HEK293 (cell line): ENCODE data around the gene JAKMIP1.
A peak's percentile ranks its signal among the peaks of the same experiment; 100 is the strongest.

ENCODE experiments used
- EGR2 ChIP-seq: fragments of 450-650 bp; formaldehyde crosslinking; IDR thresholded peaks from 2 replicates; pipeline ENCODE4 v1.5.1; 2016; ENCODE audit warnings: low read depth, missing biosample characterization, missing genetic modification characterization
- GLIS1 ChIP-seq: fragments of 450-650 bp; formaldehyde crosslinking; IDR thresholded peaks from 2 replicates; pipeline ENCODE4 v1.5.1; 2016; ENCODE audit warnings: missing biosample characterization, missing genetic modification characterization
- MZF1 ChIP-seq: fragments of 450-650 bp; formaldehyde crosslinking; IDR thresholded peaks from 2 replicates; pipeline ENCODE4 v1.5.1; 2017; ENCODE audit warnings: missing biosample characterization, missing genetic modification characterization, borderline replicate concordance
- REPIN1 ChIP-seq: fragments of 450-650 bp; formaldehyde crosslinking; IDR thresholded peaks from 2 replicates; pipeline ENCODE4 v1.5.1; 2017; ENCODE audit warnings: missing biosample characterization, missing genetic modification characterization, low read depth
- SALL2 ChIP-seq: fragments of 450-650 bp; formaldehyde crosslinking; IDR thresholded peaks from 2 replicates; pipeline ENCODE4 v1.5.0; 2017; ENCODE audit warnings: missing biosample characterization, mild to moderate bottlenecking, missing genetic modification characterization, borderline replicate concordance
- SETDB1 ChIP-seq: IDR thresholded peaks from one replicate; pipeline ENCODE4 v1.6.1; 2017; ENCODE audit warnings: mild to moderate bottlenecking, low read length, moderate library complexity, mixed read lengths; ENCODE audit not compliant: insufficient read length
- ZBTB17 ChIP-seq: fragments of 450-650 bp; formaldehyde crosslinking; IDR thresholded peaks from 2 replicates; pipeline ENCODE4 v1.5.1; 2016; ENCODE audit warnings: missing biosample characterization, missing genetic modification characterization
- ZFHX2 ChIP-seq: fragments of 450-650 bp; formaldehyde crosslinking; conservative IDR thresholded peaks from 2 replicates; pipeline ENCODE4 v1.5.1; 2016; ENCODE audit warnings: missing biosample characterization, missing genetic modification characterization
- ZIC2 ChIP-seq: fragments of 450-650 bp; formaldehyde crosslinking; IDR thresholded peaks from 2 replicates; pipeline ENCODE4 v1.5.1; 2016; ENCODE audit warnings: missing biosample characterization, missing genetic modification characterization
- ZNF169 ChIP-seq: fragments of 450-650 bp; formaldehyde crosslinking; IDR thresholded peaks from 2 replicates; pipeline ENCODE4 v1.5.1; 2016; ENCODE audit warnings: missing biosample characterization, missing genetic modification characterization
- ZNF24 ChIP-seq: fragments of 450-650 bp; formaldehyde crosslinking; IDR thresholded peaks from 2 replicates; pipeline ENCODE4 v1.5.1; 2016; ENCODE audit warnings: missing biosample characterization, missing genetic modification characterization
- ZNF311 ChIP-seq: fragments of 450-650 bp; formaldehyde crosslinking; IDR thresholded peaks from 2 replicates; pipeline ENCODE4 v1.5.1; 2017; ENCODE audit warnings: missing biosample characterization, missing genetic modification characterization, borderline replicate concordance
- ZNF366 ChIP-seq: fragments of 450-650 bp; formaldehyde crosslinking; conservative IDR thresholded peaks from 2 replicates; pipeline ENCODE4 v1.5.1; 2016; ENCODE audit warnings: missing biosample characterization, missing genetic modification characterization
- ZNF416 ChIP-seq: fragments of 450-650 bp; formaldehyde crosslinking; IDR thresholded peaks from 2 replicates; pipeline ENCODE4 v1.5.1; 2016; ENCODE audit warnings: missing biosample characterization, missing genetic modification characterization
- ZNF510 ChIP-seq: fragments of 450-650 bp; formaldehyde crosslinking; IDR thresholded peaks from 2 replicates; pipeline ENCODE4 v1.5.1; 2018; ENCODE audit warnings: mild to moderate bottlenecking, missing genetic modification characterization, missing biosample characterization; ENCODE audit not compliant: insufficient replicate concordance
- ZNF530 ChIP-seq: fragments of 450-650 bp; formaldehyde crosslinking; IDR thresholded peaks from 2 replicates; pipeline ENCODE4 v1.5.1; 2016; ENCODE audit warnings: low read depth, missing biosample characterization, missing genetic modification characterization
- ZNF558 ChIP-seq: fragments of 450-650 bp; formaldehyde crosslinking; IDR thresholded peaks from 2 replicates; pipeline ENCODE4 v1.5.1; 2016; ENCODE audit warnings: missing biosample characterization, missing genetic modification characterization
- ZNF561 ChIP-seq: fragments of 450-650 bp; IDR thresholded peaks from 2 replicates; pipeline ENCODE4 v1.5.1; 2018; ENCODE audit warnings: missing biosample characterization, missing genetic modification characterization, borderline replicate concordance
- ZXDB ChIP-seq: fragments of 450-650 bp; formaldehyde crosslinking; IDR thresholded peaks from 2 replicates; pipeline ENCODE4 v1.5.1; 2016; ENCODE audit warnings: missing biosample characterization, missing genetic modification characterization
- TF ChIP-seq, protein P1 (sequence below): fragments of 450-650 bp; formaldehyde crosslinking; IDR thresholded peaks from 2 replicates; pipeline ENCODE4 v1.5.1; 2016; ENCODE audit warnings: missing biosample characterization, missing genetic modification characterization
- TF ChIP-seq, protein P2 (sequence below): fragments of 450-650 bp; formaldehyde crosslinking; IDR thresholded peaks from 2 replicates; pipeline ENCODE4 v1.5.1; 2016; ENCODE audit warnings: missing biosample characterization, missing genetic modification characterization
- TF ChIP-seq, protein P3 (sequence below): fragments of 450-650 bp; formaldehyde crosslinking; IDR thresholded peaks from 2 replicates; pipeline ENCODE4 v1.5.1; 2016; ENCODE audit warnings: missing biosample characterization, missing genetic modification characterization, low read depth
- TF ChIP-seq, protein P4 (sequence below): fragments of 450-650 bp; formaldehyde crosslinking; IDR thresholded peaks from 2 replicates; pipeline ENCODE4 v1.5.1; 2017; ENCODE audit warnings: missing biosample characterization, missing genetic modification characterization
- TF ChIP-seq, protein P5 (sequence below): fragments of 450-650 bp; formaldehyde crosslinking; IDR thresholded peaks from 2 replicates; pipeline ENCODE4 v1.5.1; 2017; ENCODE audit warnings: missing biosample characterization, missing genetic modification characterization
- TF ChIP-seq, protein P6 (sequence below): fragments of 450-650 bp; formaldehyde crosslinking; IDR thresholded peaks from 2 replicates; pipeline ENCODE4 v1.5.1; 2016; ENCODE audit warnings: missing biosample characterization, missing genetic modification characterization, low read depth
- TF ChIP-seq, protein P7 (sequence below): fragments of 450-650 bp; formaldehyde crosslinking; IDR thresholded peaks from 2 replicates; pipeline ENCODE4 v1.5.1; 2016; ENCODE audit warnings: missing biosample characterization, missing genetic modification characterization

Gene JAKMIP1

DNA sequence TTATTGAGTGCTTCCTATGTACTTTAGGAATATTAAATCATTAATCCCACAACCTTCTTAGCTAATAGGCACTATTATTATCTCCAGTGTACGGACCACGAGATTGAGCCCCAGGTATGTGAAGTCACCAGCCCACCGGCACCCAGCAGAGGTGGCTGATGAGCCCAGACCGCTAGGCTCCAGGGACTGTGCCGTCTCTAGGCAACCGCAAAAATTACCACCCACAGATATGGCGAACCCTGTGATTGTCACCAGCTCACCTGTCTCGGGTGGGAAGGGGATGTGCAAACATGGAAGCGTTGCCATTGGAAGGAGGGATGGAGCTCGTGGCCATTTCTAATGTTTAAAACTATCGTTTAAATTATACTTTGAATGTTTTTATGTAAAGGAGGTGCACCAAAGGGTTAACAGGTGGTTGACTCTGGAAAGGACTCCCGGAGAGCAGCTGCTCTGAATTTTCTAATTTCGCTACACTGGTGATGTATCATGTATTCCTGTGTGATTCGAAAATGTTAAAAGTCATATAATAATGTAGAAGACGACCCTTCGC lies 21.0 kb upstream of the JAKMIP1 start (continued):
- TF ChIP-seq ZNF510 (tag by site-specific recombination) (no peak), EGR2 (tag by site-specific recombination) (no peak), ZFHX2 (peak; percentile 42), ZNF416 (no peak), ZNF530 (no peak), GLIS1 (tag by site-specific recombination) (peak; percentile 77), ZNF558 (tag by site-specific recombination) (no peak), ZNF169 (no peak), ZNF24 (tag by site-specific recombination) (no peak), MZF1 (tag by site-specific recombination) (no peak), ZNF366 (0 out of 2 replicates have a peak, but pooled peaks have one; percentile 20), ZBTB17 (tag by site-specific recombination) (no peak), ZIC2 (tag by site-specific recombination) (peak; percentile 43), ZNF561 (0 out of 2 replicates have a peak, but pooled peaks have one; percentile 45), SALL2 (tag by site-specific recombination) (no peak), ZXDB (tag by site-specific recombination) (no peak), SETDB1 (no peak), REPIN1 (tag by site-specific recombination) (no peak), ZNF311 (no peak)
- TF ChIP-seq, protein P1, sequence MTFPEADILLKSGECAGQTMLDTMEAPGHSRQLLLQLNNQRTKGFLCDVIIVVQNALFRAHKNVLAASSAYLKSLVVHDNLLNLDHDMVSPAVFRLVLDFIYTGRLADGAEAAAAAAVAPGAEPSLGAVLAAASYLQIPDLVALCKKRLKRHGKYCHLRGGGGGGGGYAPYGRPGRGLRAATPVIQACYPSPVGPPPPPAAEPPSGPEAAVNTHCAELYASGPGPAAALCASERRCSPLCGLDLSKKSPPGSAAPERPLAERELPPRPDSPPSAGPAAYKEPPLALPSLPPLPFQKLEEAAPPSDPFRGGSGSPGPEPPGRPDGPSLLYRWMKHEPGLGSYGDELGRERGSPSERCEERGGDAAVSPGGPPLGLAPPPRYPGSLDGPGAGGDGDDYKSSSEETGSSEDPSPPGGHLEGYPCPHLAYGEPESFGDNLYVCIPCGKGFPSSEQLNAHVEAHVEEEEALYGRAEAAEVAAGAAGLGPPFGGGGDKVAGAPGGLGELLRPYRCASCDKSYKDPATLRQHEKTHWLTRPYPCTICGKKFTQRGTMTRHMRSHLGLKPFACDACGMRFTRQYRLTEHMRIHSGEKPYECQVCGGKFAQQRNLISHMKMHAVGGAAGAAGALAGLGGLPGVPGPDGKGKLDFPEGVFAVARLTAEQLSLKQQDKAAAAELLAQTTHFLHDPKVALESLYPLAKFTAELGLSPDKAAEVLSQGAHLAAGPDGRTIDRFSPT = no peak
- TF ChIP-seq, protein P2, sequence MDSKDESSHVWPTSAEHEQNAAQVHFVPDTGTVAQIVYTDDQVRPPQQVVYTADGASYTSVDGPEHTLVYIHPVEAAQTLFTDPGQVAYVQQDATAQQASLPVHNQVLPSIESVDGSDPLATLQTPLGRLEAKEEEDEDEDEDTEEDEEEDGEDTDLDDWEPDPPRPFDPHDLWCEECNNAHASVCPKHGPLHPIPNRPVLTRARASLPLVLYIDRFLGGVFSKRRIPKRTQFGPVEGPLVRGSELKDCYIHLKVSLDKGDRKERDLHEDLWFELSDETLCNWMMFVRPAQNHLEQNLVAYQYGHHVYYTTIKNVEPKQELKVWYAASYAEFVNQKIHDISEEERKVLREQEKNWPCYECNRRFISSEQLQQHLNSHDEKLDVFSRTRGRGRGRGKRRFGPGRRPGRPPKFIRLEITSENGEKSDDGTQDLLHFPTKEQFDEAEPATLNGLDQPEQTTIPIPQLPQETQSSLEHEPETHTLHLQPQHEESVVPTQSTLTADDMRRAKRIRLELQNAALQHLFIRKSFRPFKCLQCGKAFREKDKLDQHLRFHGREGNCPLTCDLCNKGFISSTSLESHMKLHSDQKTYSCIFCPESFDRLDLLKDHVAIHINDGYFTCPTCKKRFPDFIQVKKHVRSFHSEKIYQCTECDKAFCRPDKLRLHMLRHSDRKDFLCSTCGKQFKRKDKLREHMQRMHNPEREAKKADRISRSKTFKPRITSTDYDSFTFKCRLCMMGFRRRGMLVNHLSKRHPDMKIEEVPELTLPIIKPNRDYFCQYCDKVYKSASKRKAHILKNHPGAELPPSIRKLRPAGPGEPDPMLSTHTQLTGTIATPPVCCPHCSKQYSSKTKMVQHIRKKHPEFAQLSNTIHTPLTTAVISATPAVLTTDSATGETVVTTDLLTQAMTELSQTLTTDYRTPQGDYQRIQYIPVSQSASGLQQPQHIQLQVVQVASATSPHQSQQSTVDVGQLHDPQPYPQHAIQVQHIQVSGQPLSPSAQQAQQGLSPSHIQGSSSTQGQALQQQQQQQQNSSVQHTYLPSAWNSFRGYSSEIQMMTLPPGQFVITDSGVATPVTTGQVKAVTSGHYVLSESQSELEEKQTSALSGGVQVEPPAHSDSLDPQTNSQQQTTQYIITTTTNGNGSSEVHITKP (tag by site-specific recombination) = no peak
- TF ChIP-seq, protein P3, sequence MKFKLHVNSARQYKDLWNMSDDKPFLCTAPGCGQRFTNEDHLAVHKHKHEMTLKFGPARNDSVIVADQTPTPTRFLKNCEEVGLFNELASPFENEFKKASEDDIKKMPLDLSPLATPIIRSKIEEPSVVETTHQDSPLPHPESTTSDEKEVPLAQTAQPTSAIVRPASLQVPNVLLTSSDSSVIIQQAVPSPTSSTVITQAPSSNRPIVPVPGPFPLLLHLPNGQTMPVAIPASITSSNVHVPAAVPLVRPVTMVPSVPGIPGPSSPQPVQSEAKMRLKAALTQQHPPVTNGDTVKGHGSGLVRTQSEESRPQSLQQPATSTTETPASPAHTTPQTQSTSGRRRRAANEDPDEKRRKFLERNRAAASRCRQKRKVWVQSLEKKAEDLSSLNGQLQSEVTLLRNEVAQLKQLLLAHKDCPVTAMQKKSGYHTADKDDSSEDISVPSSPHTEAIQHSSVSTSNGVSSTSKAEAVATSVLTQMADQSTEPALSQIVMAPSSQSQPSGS (tag by site-specific recombination) = no peak
- TF ChIP-seq, protein P4, sequence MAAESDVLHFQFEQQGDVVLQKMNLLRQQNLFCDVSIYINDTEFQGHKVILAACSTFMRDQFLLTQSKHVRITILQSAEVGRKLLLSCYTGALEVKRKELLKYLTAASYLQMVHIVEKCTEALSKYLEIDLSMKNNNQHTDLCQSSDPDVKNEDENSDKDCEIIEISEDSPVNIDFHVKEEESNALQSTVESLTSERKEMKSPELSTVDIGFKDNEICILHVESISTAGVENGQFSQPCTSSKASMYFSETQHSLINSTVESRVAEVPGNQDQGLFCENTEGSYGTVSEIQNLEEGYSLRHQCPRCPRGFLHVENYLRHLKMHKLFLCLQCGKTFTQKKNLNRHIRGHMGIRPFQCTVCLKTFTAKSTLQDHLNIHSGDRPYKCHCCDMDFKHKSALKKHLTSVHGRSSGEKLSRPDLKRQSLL (tag by site-specific recombination) = no peak
- TF ChIP-seq, protein P5, sequence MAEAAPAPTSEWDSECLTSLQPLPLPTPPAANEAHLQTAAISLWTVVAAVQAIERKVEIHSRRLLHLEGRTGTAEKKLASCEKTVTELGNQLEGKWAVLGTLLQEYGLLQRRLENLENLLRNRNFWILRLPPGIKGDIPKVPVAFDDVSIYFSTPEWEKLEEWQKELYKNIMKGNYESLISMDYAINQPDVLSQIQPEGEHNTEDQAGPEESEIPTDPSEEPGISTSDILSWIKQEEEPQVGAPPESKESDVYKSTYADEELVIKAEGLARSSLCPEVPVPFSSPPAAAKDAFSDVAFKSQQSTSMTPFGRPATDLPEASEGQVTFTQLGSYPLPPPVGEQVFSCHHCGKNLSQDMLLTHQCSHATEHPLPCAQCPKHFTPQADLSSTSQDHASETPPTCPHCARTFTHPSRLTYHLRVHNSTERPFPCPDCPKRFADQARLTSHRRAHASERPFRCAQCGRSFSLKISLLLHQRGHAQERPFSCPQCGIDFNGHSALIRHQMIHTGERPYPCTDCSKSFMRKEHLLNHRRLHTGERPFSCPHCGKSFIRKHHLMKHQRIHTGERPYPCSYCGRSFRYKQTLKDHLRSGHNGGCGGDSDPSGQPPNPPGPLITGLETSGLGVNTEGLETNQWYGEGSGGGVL (tag by site-specific recombination) = no peak
- TF ChIP-seq, protein P6, sequence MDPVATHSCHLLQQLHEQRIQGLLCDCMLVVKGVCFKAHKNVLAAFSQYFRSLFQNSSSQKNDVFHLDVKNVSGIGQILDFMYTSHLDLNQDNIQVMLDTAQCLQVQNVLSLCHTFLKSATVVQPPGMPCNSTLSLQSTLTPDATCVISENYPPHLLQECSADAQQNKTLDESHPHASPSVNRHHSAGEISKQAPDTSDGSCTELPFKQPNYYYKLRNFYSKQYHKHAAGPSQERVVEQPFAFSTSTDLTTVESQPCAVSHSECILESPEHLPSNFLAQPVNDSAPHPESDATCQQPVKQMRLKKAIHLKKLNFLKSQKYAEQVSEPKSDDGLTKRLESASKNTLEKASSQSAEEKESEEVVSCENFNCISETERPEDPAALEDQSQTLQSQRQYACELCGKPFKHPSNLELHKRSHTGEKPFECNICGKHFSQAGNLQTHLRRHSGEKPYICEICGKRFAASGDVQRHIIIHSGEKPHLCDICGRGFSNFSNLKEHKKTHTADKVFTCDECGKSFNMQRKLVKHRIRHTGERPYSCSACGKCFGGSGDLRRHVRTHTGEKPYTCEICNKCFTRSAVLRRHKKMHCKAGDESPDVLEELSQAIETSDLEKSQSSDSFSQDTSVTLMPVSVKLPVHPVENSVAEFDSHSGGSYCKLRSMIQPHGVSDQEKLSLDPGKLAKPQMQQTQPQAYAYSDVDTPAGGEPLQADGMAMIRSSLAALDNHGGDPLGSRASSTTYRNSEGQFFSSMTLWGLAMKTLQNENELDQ = no peak
- TF ChIP-seq, protein P7, sequence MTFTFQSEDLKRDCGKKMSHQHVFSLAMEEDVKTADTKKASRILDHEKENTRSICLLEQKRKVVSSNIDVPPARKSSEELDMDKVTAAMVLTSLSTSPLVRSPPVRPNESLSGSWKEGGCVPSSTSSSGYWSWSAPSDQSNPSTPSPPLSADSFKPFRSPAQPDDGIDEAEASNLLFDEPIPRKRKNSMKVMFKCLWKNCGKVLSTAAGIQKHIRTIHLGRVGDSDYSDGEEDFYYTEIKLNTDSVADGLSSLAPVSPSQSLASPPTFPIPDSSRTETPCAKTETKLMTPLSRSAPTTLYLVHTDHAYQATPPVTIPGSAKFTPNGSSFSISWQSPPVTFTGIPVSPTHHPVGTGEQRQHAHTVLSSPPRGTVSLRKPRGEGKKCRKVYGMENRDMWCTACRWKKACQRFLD (tag by site-specific recombination) = no peak
